A204.1 (cell line): ENCODE data around the gene MOB3A.

ENCODE experiments used
- FAIRE-seq: peaks from 2 replicates; lab custom pipeline; 2012; peaks lifted over from hg19 to GRCh38; lab: Jason Lieb, UNC

Gene MOB3A

GRCh38 chr19:2081873-2082810, 14.0 kb downstream of the MOB3A start:
- FAIRE-seq, result no peak

- FAIRE-seq, result no peak
These were observed 15.7 kb downstream of the MOB3A start for GRCh38 chr19:2080336-2080988.

- no peak for FAIRE-seq
These were observed 16.2 kb downstream of the MOB3A start for GRCh38 chr19:2079865-2080301.

DNA sequence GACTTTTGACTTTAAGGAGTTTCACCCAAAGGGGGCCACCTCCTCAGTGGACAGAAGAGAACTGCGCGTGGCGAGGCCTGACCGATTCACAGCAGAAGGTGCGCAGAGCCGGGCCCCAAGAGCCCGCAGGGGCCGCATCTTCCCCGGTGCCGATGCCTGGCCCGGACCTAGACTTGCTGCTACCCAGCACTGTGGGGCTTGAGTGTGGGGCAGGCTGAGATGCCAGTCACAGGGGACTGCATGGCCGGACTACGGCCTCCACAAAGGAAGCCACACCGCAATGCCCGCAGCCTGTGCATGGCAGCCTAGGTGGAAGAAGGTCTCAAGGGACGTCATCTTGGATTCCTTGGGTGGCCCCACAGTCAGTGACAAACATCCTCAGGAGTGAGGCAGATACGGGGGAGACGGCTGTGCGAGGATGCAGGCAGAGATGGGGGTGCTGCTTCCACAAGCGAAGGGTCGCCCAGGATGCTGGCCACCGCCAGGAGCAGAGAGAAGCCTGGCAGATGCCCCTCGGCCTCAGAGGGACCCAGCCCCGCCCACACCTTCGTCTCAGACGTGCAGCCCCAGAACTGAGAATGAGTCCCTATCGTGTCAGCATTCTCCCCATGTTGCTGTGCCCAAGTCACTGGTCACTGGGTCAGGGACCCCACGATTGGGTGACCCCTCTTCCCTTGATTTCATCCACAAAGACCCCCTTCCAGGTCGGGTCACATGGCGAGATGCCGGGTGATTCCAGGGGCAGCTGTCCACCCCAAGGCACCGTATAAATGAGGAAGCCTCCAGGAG, 16.9 kb downstream of the MOB3A start:
- FAIRE-seq, result no peak

- FAIRE-seq, result no peak
These were observed 18.1 kb downstream of the MOB3A start for GRCh38 chr19:2077833-2078619.

GRCh38 chr19:2077398-2077797, 18.7 kb downstream of the MOB3A start:
- no peak for FAIRE-seq

- no peak for FAIRE-seq
These were observed 19.6 kb downstream of the MOB3A start for GRCh38 chr19:2076526-2076944.

- no peak for FAIRE-seq
These were observed 23.2 kb downstream of the MOB3A start for GRCh38 chr19:2072757-2073551.

GRCh38 chr19:2070986-2071673, 25.0 kb downstream of the MOB3A start:
- FAIRE-seq, result no peak

- FAIRE-seq, result no peak
These were observed 25.7 kb downstream of the MOB3A start for GRCh38 chr19:2070436-2070827.

- FAIRE-seq, result no peak
These were observed 31.2 kb downstream of the MOB3A start for GRCh38 chr19:2064788-2065524.

- no peak for FAIRE-seq
These were observed 31.7 kb downstream of the MOB3A start for GRCh38 chr19:2064395-2064787.

DNA sequence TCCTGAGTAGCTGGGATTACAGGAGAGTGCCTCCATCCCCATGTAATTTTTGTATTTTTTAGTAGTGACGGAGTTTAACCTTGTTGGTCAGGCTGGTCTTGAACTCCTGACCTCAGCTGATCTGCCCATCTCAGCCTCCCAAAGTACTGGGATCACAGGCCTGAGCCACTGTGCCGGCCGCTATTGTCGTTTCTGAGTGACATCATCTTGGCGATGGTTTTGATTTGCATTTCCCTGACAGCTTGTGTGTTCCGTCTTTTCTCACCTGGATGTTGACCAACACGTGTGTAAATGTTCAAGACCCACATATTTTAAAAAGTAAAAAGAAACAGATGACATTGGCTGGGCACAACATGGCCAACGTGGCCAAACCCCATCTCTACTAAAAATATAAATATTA, 32.3 kb downstream of the MOB3A start:
- no peak for FAIRE-seq

GRCh38 chr19:2062770-2063169, 33.4 kb downstream of the MOB3A start:
- FAIRE-seq, result no peak

DNA sequence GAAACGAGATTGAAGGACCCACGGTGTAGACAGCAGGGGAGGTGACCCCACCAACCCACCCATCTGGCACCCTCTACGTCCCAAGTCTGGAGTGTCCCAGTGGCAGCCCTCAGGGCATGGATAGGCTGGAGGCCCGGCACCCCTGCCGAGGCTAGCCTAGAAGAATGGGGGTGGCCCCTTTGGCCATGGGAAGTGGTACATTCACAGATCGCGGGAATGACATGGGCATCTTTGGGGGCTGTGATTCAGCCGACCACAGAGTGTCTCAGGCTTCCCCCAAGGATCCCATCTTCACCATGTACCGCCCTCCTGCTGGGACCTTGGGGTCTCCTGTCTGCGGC, 33.8 kb downstream of the MOB3A start:
- no peak for FAIRE-seq

DNA sequence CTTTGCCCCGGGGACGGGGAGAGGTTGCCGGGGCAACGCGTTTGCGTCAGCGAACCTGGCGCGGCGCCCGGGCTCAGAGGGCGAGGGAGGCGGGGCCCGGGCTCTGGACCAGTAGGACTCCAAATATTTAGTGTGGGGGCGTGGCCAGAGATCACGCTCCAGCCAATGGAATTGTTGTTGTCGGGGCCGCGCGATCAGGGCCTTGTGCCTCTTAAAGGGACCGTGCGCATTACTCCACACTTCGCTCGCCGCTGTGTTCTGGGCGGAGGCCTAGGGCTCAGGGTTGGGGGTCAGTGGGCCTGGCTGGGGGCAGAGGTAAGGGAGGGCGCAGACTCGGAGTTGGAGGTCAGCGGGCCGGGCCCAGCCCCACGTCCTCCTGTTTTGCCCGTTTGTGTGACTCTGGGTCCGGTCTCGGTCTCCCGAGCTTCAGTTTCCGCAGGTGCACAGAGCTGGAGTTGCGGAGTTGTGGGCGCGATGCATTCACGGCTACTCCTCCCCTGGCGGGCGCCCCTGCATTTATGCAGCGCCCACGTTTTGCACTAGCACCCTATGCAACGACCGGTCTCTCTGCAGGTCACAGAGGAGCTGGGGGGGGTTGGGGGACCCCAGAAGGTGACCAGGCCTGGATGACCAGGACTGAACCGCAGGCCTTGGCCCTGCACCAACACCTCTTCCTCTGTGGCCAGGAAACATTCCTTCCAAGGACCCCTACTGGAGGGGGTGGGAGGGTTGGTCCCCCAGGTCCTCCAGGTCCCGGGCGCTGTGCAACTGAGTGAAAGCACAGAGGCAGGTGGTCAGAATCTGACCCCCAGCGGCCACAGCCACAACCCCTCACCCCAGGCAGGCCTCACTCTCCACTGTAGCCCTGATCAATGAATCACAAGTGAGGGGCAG, 34.4 kb downstream of the MOB3A start:
- FAIRE-seq, result peak; percentile 96

DNA sequence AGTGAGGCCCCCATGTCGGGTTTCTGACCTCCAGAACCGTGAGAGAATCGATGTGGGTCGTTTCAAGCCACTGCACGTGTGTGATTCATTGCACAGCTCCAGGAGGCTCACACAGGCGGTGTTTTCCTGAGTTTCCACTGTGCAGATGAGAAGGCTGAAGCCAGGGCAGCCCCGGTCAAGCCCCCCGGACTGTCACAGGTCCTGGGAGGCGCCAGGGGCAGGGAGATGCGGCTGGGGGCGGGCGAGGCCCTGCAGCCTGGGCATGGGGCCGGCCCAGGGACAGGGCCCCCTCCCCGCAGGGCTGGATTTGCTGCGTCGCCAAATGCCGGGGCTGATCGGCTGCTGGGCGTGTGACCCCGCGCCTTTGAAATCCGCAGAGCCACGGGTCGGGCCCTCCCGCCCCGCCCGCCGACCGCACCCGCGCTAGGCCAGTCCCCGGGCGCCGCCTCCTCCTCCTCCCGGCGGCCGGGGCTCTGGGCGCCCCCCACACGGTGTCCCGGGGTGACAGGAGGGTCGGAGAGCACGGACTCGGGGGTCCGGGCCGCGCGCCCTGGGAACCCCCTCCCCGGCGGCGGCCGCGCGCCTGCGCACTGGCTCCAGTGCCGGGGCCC, 35.1 kb downstream of the MOB3A start:
- no peak for FAIRE-seq

DNA sequence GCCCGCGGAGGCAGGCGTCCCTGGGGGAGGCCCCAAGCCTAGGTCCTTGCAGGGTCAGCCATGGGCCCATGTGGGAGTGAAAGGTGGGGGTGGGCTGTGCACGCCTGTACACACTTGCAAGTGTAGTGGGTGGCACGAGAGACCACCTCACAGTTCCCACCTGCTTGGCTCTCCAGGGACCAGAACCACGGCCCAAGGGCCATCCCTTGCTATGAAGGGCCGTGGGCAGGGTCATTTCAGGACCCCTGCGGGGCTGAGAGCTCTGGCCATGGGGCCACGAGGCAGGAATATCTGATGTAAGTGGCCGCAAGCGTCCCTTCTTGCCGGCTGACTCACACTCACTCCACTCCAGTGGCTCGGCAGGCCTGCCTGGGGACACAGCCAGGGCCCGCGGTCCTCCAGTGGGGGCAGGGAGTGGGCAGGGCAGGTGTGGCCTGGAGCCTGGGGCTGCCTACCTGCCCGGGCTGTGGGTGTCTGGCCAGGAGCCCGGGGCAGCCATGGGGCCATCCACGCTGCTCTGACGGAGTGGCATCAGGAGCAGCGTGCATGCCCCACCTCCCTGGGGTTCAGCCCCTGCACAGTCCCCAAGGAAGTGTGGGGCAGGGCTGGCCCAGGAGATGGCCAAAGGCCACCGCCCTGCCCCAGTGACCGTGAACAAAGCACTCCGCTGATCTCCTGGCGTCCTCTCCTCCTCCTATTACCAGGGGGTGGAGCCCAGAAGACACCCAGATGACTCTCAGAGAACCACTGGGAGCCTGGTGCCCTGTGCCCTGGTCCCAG, 36.5 kb downstream of the MOB3A start:
- FAIRE-seq, result no peak
